Left renal cortex interstitium (tissue), 4 donors: ENCODE results near the gene KLHDC4. TPM values are rescaled to one million over a fixed set of nuclear protein-coding genes. Genes with fewer than 3 reads are reported as not detected.
"Not testable (repeated sequence)": the region's sequence is repeated elsewhere in the genome, so short reads cannot be mapped to it uniquely, and the experiment has no call there.

ENCODE experiments used
- DNase-seq, 4 donors: peaks; one replicate each; pipeline ENCODE4 v3.0.0-alpha.2; 2013; ENCODE audit warnings: low read depth in 4 of 4, low spot score in 2 of 4, missing footprints in 1 of 4
- polyA plus RNA-seq, 4 donors: library from polyadenylated mRNA; unstranded; fragments of 120-200 nt; gene quantifications; one replicate each; pipeline ENCODE4 v1.2.1, GENCODE V29; 2013; ENCODE audit not compliant: insufficient read length in 4 of 4

The KLHDC4 gene
- polyA plus RNA-seq, result 10 to 100 TPM; 20.4 to 47.7 (median 31.7) TPM

- peak; percentile 67 to 82 (median 76) for DNase-seq
These were observed at the start of gene KLHDC4 for GRCh38 chr16:87765776-87766484. TSS of gene KLHDC4 (minus strand) at chr16:87765986. CDS start at chr16:87765890, 96 bp downstream.

DNA sequence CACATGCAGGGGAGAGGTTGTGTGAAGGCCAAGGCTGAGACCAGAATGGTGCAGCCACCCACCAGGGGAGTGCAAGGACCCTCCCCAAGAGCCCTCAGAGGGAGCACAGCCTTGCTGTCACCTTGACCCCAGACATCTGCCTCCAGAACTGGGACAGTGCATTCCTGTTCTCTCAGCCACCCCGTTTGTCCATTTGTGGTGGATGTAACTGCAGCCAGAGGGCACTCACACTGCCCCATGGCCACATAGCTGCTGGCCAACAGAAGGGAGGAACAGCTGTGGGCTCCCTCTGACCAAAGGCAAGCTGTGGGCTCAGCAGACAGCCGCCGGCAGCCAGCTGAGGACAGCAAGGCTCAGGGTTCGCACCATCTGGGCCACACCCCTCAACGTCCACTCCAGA lies 49.8 kb upstream of the KLHDC4 start:
- DNase-seq, result no peak

DNA sequence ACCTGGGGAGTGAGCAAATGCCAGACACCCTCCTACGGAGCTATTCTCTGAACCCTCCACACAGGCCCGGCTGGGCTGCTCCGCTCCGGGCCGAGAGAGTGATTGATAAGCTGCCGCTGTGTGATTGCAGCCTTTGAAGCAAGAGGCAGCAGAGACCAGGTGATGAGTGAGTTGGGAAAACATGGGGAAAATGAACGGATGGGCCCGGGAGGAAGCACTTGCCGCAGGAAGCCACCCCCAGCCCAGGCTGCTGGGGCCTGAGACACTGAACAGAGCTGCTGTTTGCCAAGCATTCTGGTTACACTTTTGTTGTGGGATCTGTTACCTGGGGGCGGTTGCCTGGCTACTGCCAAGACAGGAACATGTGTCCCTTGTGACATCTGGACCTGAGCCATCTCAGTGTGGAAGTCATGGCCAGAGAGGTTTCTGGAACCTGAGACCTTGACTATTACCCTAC lies 46.4 kb upstream of the KLHDC4 start:
- DNase-seq, result no peak

DNA sequence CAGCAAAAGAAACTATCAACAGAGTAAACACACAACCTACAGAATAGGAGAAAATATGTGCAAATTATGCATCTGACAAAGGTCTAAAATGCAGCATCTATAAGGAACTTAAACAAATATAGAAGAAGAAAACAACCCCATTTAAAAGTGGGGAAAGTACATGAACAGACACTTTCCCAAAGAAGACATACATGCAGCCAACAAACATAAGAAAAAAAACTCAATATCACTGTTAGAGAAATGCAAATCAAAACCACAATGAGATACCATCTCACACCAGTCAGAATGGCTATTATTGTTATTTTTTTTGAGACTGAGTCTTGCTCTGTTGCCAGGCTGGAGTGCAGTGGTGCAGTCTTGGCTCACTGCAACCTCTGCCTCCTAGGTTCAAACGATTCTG lies 45.7 kb upstream of the KLHDC4 start:
- not testable (repeated sequence) for DNase-seq

DNA sequence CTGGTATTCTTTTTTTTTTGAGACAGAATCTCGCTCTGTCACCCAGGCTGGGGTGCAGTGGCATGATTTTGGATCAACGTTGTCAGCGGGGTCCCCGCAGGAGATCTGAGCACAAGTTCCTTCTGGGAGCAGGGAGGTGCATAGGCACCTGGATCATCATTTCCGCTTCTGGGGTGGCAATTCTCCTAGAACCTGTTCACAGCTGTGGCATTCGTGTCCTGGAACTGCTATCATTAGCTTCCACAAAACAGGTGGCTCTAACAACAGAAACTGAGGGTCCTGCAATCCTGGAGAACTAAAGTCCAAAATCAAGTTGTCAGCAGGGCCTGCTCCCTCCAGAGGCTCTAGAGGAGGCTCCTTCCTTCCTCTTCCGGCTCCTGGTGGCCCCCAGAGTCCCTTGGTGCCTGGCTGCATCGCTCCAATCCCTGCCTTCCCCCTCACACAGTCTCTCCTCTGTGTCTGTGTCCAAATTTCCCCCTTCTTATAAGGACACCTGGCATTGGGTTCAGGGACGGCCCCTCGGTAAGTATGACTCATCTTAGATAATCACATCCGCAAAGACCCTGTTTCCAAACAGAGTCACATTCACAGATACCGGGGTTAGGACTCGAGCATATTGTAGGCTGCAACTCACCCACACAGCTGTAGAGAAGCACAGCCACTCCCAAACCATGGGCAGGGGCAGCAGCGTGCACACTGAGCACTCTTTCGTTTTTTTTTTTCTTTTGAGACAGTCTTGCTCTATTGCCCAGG lies 43.5 kb upstream of the KLHDC4 start:
- DNase-seq, result no peak

DNA sequence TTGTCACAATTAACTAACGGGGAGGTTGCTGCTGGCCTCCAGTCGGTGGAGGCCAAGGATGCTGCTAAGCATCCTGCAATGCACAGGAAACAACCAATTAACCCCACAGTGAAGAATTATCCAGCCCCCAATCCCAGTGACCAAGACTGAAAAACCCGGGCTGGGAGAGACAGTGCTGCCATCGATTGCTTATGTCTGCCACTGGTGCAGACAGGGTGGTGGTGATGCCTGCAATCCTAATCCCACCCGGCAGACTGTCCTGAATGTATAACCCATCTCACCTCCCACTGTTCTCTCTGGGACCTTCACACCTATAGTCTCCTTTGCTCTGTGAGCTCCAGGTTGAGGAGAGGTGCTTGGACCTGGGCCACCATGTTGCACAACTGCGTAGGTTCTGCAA lies 42.3 kb upstream of the KLHDC4 start:
- DNase-seq, result no peak

DNA sequence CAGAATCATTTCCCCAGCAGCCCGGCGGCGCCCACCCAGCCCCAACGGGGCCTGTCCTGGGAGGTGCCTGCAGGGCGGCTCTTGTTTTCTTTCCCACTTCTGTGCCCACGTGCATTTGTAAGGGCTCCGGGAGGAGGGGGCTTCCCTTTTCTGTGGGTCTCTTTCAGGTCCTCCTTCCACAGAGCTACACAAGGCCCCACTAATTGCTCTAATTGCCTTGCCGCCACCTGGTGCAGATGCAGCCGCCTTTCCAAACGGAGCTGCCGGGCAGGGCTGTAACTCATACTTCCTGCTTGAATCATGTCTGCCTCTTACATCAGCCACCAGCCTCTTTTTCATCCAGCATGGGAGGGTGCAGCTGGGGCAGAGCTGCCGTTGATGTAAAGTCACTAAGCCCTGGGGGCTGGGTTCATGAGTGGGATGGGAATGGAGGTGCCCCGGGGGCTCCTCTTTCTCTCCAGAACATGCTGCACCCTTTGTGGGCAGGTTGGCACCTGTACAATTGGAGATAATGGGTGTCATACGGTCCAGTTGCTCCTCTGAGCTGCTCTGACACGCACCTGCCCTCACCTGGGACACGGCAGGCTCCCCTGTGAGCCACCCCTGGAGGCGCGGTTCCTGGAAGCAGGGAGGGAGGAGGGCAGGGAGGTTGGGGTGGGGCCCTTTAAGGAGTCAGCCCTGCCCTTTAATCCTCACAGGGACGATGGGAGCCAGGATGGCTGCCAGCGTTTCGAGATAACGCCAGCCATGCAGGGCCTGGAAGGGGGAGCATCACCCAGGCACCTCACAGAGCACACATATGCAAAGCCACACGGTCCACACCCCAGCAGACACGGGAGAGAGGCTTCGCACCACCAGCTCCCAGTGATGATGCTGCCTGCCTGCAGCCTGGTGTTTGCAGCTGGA lies 41.1 kb upstream of the KLHDC4 start:
- DNase-seq, result no peak

- DNase-seq, result no peak
These were observed 40.5 kb upstream of the KLHDC4 start for GRCh38 chr16:87806261-87806640.

DNA sequence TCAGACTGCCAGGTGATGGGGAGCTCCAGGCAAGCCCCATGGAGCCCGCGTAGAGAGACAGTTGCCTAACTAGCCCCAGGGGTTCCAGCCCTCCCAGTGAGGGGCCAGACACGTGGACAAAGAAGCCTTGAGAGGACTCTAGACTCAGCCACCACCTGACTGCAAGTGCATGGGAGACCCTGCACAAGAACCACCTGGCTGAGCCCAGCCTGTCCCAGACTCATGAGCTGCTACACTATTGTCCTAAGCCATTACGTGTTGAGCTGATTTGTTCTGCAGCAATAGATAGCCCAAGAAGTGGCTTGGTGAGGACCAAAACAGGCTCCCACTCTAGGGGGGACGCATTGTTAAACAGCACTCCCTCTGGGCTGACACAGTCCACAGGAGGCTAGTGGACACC lies 37.6 kb upstream of the KLHDC4 start:
- no peak for DNase-seq

- DNase-seq, result no peak
These were observed 36.9 kb upstream of the KLHDC4 start for GRCh38 chr16:87802670-87803069.

DNA sequence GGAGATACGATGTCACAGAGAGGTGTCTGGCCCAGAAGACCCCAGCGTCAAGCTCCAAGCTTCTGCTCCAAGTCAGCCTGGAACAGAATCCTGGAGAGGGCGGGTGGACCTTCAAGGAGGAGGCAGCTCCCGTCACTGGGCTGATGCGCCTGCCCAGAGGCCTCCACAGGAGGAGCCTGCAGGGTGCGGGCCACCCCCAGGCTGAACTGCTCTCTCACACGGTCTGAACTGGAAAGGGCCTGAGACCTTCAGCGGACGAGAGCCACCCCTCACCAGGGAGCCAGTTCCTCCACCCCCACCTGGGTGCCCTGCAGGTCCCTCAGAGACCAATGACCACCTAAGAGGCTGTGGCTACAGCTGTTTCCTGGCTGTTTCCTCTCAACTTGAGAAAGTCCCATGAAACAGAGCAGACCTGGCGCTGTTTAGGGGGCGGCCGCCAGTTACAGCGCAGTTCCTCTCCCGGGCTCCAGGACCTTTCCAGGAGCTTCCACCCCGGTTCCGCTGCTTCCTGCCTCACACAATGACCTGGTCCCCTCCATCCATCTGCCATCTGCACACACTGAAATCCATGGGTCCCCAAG lies 36.0 kb upstream of the KLHDC4 start:
- no peak for DNase-seq

- no peak for DNase-seq
These were observed 34.7 kb upstream of the KLHDC4 start for GRCh38 chr16:87800497-87800896.

DNA sequence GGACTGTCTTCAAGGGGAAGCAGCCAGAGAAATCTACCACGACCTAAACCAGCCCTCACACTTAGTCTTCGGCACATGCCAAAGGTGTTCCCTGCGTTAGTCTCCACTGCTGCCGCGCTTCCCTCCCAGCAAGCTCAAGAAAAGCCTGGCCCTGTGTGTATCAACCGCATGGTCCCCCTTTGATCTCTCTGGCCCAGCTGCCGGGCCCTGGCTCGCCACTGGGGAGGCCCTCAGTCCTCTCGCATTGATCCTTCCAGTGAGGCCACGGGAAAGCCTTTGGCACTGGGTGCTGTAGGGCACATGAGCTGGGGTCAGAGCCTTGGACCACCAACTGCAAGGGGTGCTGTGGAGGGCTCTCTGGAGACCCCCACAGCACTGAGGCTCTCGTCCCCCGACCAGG lies 29.6 kb upstream of the KLHDC4 start:
- DNase-seq, result no peak

- no peak for DNase-seq
These were observed 28.8 kb upstream of the KLHDC4 start for GRCh38 chr16:87794485-87795078.

- DNase-seq, result no peak
These were observed 26.4 kb upstream of the KLHDC4 start for GRCh38 chr16:87792205-87792565.

GRCh38 chr16:87791295-87792204 lies 25.8 kb upstream of the KLHDC4 start:
- no peak for DNase-seq

DNA sequence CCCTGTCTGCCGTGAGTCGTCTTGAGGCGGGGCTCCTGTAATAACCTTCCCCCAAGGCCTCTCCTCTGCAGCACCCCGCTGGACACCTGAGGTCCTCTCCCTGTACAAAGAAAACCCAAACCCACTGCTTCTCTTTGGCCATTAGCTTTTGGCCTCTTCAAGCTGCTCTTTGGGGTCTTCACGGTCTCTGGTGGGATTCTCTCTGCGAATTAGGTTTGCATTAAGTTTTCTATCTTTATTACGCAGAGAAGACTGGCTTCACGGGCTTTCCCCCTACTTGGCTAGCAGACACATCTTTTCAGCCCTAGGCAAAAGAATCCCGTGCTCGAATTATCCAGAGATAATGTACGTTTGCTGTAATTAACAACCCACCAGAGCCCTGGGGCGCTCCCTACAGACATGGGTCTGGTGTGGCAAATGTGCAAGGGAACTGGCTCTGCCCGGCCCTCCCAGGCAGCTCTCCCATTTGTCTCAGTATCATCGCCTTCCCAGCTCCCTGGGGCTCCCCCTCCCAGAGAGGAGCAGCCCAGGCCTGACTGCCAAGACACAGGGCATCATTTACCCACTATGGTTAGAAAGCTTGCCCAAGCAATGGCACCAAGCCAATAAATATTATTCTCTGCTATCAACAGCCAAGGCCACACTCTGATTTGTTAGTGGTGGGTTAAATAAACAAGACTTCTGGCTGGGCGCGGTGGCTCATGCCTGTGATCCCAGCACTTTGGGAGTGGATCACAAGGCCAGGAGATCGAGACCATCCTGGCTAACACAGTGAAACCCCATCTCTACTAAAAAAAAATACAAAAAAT lies 24.7 kb upstream of the KLHDC4 start:
- DNase-seq, result no peak
